Large intestine (tissue), 3 donors: ENCODE measurements around the gene RASSF8. TPM values are rescaled to one million over a fixed set of nuclear protein-coding genes. Genes with fewer than 3 reads are reported as not detected.

Source experiments
- DNase-seq, 2 donors: peaks; one replicate each; pipeline versions ENCODE4 v3.0.0 to v3.0.0-alpha.2; 2013
- H3K27ac ChIP-seq: one replicate; pipeline ENCODE4 v1.5.1; 2013; ENCODE audit warnings: low read length
- H3K27me3 ChIP-seq: 2 replicates; pipeline ENCODE4 v1.6.1; 2013; ENCODE audit warnings: low read length; ENCODE audit not compliant: control insufficient read depth, insufficient read depth
- H3K36me3 ChIP-seq: 2 replicates; pipeline ENCODE4 v1.6.1; 2013; ENCODE audit warnings: low read length; ENCODE audit not compliant: control insufficient read depth, insufficient read depth
- H3K4me1 ChIP-seq: one replicate; pipeline ENCODE4 v1.6.1; 2013; ENCODE audit warnings: low read length; ENCODE audit not compliant: control insufficient read depth, insufficient read depth
- H3K4me3 ChIP-seq: one replicate; pipeline ENCODE4 v1.5.1; 2013; ENCODE audit warnings: low read length
- H3K9me3 ChIP-seq: one replicate; pipeline ENCODE4 v1.6.1; 2013; ENCODE audit warnings: mild to moderate bottlenecking, low read depth, low read length, moderate library complexity; ENCODE audit not compliant: control insufficient read depth
- WGBS: methylation state at CpG from one replicate; pipeline ENCODE4 v1.1.5; 2013; ENCODE audit warnings: low lambda C conversion rate; ENCODE audit not compliant: insufficient coverage; 5-methylcytosine and 5-hydroxymethylcytosine counted together
- polyA plus RNA-seq: library from polyadenylated mRNA; unstranded; fragments of 120-200 nt; gene quantifications from one replicate; pipeline ENCODE4 v1.2.1, GENCODE V29; 2013

The RASSF8 gene
- polyA plus RNA-seq, 1 donor = 20.2 TPM

- no peaks in the 10 kb centered on the region for H3K4me1 ChIP-seq
- H3K36me3 ChIP-seq = no peaks in the 10 kb centered on the region
- H3K4me3 ChIP-seq = no peak overlapping the region
- DNase-seq = no peak
- no peaks in the 10 kb centered on the region for H3K9me3 ChIP-seq
- 0% methylated on average over 1 of the region's 4 CpGs for WGBS
- no peak overlapping the region for H3K27ac ChIP-seq
- no peaks in the 10 kb centered on the region for H3K27me3 ChIP-seq
Measured at GRCh38 chr12:25960961-25961360, 2.5 kb downstream of the RASSF8 start.

- Histone ChIP-seq H3K27ac (no peak overlapping the region), H3K4me1 (no peaks in the 10 kb centered on the region), H3K9me3 (no peaks in the 10 kb centered on the region), H3K27me3 (no peaks in the 10 kb centered on the region), H3K36me3 (no peaks in the 10 kb centered on the region), H3K4me3 (no peak overlapping the region)
- WGBS = 84% methylated on average over 3 of the region's 4 CpGs
- DNase-seq = no peak
Measured at GRCh38 chr12:25962932-25963525, 4.5 kb downstream of the RASSF8 start.

- no peak for DNase-seq
- Histone ChIP-seq H3K4me3 (no peak overlapping the region), H3K27me3 (no peaks in the 10 kb centered on the region), H3K4me1 (no peaks in the 10 kb centered on the region), H3K27ac (no peak overlapping the region), H3K36me3 (no peaks in the 10 kb centered on the region), H3K9me3 (no peaks in the 10 kb centered on the region)
- WGBS = 100% methylated on average over 1 of the region's 1 CpG
Measured at GRCh38 chr12:25965682-25966081, 7.2 kb downstream of the RASSF8 start.

GRCh38 chr12:25970082-25970481 lies 11.6 kb downstream of the RASSF8 start:
- H3K4me1 ChIP-seq = no peaks in the 10 kb centered on the region
- no peak overlapping the region for H3K4me3 ChIP-seq
- H3K9me3 ChIP-seq = no peaks in the 10 kb centered on the region
- H3K27ac ChIP-seq = no peak overlapping the region
- H3K27me3 ChIP-seq = no peaks in the 10 kb centered on the region
- 94% methylated on average over 2 of the region's 5 CpGs for WGBS
- no peaks in the 10 kb centered on the region for H3K36me3 ChIP-seq
- no peak for DNase-seq

- Histone ChIP-seq H3K4me1 (no peaks in the 10 kb centered on the region), H3K27me3 (no peaks in the 10 kb centered on the region), H3K4me3 (no peak overlapping the region), H3K9me3 (no peaks in the 10 kb centered on the region), H3K27ac (no peak overlapping the region), H3K36me3 (no peaks in the 10 kb centered on the region)
- no peak for DNase-seq
- 40% methylated on average over 1 of the region's 5 CpGs for WGBS
Measured at GRCh38 chr12:25970916-25971653, 12.6 kb downstream of the RASSF8 start.

GRCh38 chr12:25971654-25972041 lies 13.2 kb downstream of the RASSF8 start:
- H3K36me3 ChIP-seq = no peaks in the 10 kb centered on the region
- WGBS = no CpG with 5 or more reads among the region's 2 CpGs
- H3K4me3 ChIP-seq = no peak overlapping the region
- H3K9me3 ChIP-seq = no peaks in the 10 kb centered on the region
- no peak for DNase-seq
- no peaks in the 10 kb centered on the region for H3K27me3 ChIP-seq
- H3K4me1 ChIP-seq = no peaks in the 10 kb centered on the region
- H3K27ac ChIP-seq = no peak overlapping the region

- DNase-seq = no peak
- Histone ChIP-seq H3K4me3 (no peak overlapping the region), H3K9me3 (no peaks in the 10 kb centered on the region), H3K36me3 (no peaks in the 10 kb centered on the region), H3K27ac (no peak overlapping the region), H3K27me3 (no peaks in the 10 kb centered on the region), H3K4me1 (no peaks in the 10 kb centered on the region)
- 100% methylated on average over 1 of the region's 2 CpGs for WGBS
Measured at GRCh38 chr12:25972783-25973182, 14.3 kb downstream of the RASSF8 start.

GRCh38 chr12:25975179-25975578 lies 16.7 kb downstream of the RASSF8 start:
- no peaks in the 10 kb centered on the region for H3K4me1 ChIP-seq
- no peak overlapping the region for H3K27ac ChIP-seq
- WGBS = 100% methylated on average over 1 of the region's 3 CpGs

GRCh38 chr12:25975682-25976081 lies 17.2 kb downstream of the RASSF8 start:
- Histone ChIP-seq H3K4me1 (no peaks in the 10 kb centered on the region), H3K27ac (no peak overlapping the region), H3K9me3 (no peaks in the 10 kb centered on the region), H3K27me3 (no peaks in the 10 kb centered on the region), H3K4me3 (no peak overlapping the region), H3K36me3 (no peaks in the 10 kb centered on the region)
- WGBS = no CpG with 5 or more reads among the region's 2 CpGs
- DNase-seq = no peak

More at GRCh38 chr12:25975179-25975578, 16.7 kb downstream of the RASSF8 start:
- no peak for DNase-seq
- Histone ChIP-seq H3K36me3 (no peaks in the 10 kb centered on the region), H3K4me3 (no peak overlapping the region), H3K9me3 (no peaks in the 10 kb centered on the region), H3K27me3 (no peaks in the 10 kb centered on the region)

- no peaks in the 10 kb centered on the region for H3K36me3 ChIP-seq
- DNase-seq = no peak
- WGBS = no CpG with 5 or more reads among the region's 4 CpGs
- no peaks in the 10 kb centered on the region for H3K27me3 ChIP-seq
- no peak overlapping the region for H3K4me3 ChIP-seq
- H3K9me3 ChIP-seq = no peaks in the 10 kb centered on the region
- no peaks in the 10 kb centered on the region for H3K4me1 ChIP-seq
- no peak overlapping the region for H3K27ac ChIP-seq
Measured at GRCh38 chr12:25976289-25976688, 17.8 kb downstream of the RASSF8 start.

- DNase-seq = no peak
- H3K4me3 ChIP-seq = no peak overlapping the region
- no peaks in the 10 kb centered on the region for H3K36me3 ChIP-seq
- no peaks in the 10 kb centered on the region for H3K9me3 ChIP-seq
- no peaks in the 10 kb centered on the region for H3K27me3 ChIP-seq
- no peak overlapping the region for H3K27ac ChIP-seq
- WGBS = 100% methylated on average over 1 of the region's 5 CpGs
- H3K4me1 ChIP-seq = no peaks in the 10 kb centered on the region
Measured at GRCh38 chr12:25977047-25977446, 18.6 kb downstream of the RASSF8 start.
